Epithelial cell of esophagus (primary cell): ENCODE results near the gene RBM6.

Source experiments
- DNase-seq: peaks from one replicate; pipeline ENCODE4 v3.0.0; 2010; ENCODE audit warnings: low read depth
- H3K4me3 ChIP-seq: 2 replicates; pipeline ENCODE4 v1.5.1; 2011; ENCODE audit warnings: mild to moderate bottlenecking, low read length, control low read depth
- TF ChIP-seq, protein P1 (sequence below): IDR thresholded peaks from 2 replicates; pipeline ENCODE4 v1.5.1; 2011; ENCODE audit warnings: low read depth, mild to moderate bottlenecking, low read length, control low read depth, inconsistent platforms; ENCODE audit not compliant: insufficient read depth; ENCODE audit errors: missing control alignments

Gene RBM6

GRCh38 chr3:50088725-50089608 lies 149.0 kb downstream of the RBM6 start, which contains the start of gene RBM5:
RBM5 (plus strand) TSS chr3:50088919; CDS start chr3:50090435, 1,516 bp downstream.
- TF ChIP-seq, protein P1, sequence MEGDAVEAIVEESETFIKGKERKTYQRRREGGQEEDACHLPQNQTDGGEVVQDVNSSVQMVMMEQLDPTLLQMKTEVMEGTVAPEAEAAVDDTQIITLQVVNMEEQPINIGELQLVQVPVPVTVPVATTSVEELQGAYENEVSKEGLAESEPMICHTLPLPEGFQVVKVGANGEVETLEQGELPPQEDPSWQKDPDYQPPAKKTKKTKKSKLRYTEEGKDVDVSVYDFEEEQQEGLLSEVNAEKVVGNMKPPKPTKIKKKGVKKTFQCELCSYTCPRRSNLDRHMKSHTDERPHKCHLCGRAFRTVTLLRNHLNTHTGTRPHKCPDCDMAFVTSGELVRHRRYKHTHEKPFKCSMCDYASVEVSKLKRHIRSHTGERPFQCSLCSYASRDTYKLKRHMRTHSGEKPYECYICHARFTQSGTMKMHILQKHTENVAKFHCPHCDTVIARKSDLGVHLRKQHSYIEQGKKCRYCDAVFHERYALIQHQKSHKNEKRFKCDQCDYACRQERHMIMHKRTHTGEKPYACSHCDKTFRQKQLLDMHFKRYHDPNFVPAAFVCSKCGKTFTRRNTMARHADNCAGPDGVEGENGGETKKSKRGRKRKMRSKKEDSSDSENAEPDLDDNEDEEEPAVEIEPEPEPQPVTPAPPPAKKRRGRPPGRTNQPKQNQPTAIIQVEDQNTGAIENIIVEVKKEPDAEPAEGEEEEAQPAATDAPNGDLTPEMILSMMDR, result no peak
- DNase-seq, result peak; percentile 95
- peak within 1 kb of the TSS; percentile 99 for H3K4me3 ChIP-seq

GRCh38 chr3:50089609-50089945 lies 149.6 kb downstream of the RBM6 start:
- peak; percentile 33 for DNase-seq
- TF ChIP-seq, protein P1, result no peak
- peak overlapping the region; percentile 99 for H3K4me3 ChIP-seq

DNA sequence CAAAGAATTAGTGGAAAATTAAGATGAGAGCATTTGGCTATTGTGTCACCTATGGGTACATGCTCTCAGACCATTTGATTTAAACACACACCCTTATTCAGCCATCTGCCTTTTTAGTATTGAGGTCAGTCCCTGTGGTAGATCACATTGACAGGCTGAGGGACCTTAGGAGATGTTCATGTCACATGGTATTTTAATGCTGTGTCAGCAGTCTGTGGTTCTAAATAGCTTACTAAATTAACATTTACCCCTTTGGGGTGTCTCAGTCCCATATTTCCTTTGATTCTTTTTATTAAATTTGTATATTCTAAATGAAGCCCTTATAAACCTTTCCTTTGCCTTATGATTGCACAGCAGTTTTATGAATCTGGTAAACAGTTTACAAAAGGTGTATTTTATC lies 151.0 kb downstream of the RBM6 start:
- no peak for DNase-seq
- TF ChIP-seq, protein P1, result no peak
- H3K4me3 ChIP-seq, result no peak overlapping the region

DNA sequence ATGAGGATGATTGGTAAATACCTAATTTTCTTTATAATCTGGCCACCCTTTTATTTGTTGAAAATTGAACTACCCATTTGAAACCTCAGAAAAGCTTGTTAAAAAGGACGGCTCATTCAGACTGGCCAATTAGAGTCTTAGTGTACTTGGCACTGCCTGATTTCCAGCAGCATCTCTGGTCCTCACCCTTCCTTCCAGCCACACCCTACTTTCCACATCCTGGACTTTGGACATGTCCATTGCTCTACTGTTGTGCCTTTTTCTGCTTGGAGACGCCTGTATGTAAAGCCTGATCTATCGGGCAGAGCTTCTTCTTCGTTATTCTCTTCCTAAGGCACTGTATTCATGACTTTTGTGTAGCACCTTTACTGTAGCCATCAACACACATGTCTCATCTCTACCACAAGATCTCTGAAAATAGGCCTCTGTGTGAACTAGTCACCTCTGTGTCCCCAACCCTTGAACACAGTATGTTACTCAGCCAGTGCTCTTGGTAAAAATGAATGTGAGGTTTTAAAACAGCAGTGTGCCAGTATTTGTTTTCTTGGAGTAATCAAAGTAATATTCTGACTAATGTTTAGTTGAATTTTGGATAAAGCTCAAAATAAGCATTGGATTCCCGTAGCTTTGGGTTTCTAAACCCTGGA lies 155.5 kb downstream of the RBM6 start:
- TF ChIP-seq, protein P1, result no peak
- no peak overlapping the region for H3K4me3 ChIP-seq
- DNase-seq, result no peak

- no peak overlapping the region for H3K4me3 ChIP-seq
- DNase-seq, result no peak
- TF ChIP-seq, protein P1, result no peak
Observed at GRCh38 chr3:50100386-50100785, 160.4 kb downstream of the RBM6 start.

- H3K4me3 ChIP-seq, result no peak overlapping the region
- TF ChIP-seq, protein P1, result no peak
- no peak for DNase-seq
Observed at GRCh38 chr3:50100956-50101845, 161.3 kb downstream of the RBM6 start.
